Natural killer cell (primary cell): ENCODE results near the gene BMP4. TPM values are rescaled to one million over a fixed set of nuclear protein-coding genes. Genes with fewer than 3 reads are reported as not detected.

Source experiments
- ATAC-seq, 3 donors: fragments of 150-1000 bp in 2 of 3; fragments of 200-7000 bp in 1 of 3; cut with Tn5 transposase; 1 replicate in 1 of 3; 2 replicates in 2 of 3; pipeline ENCODE4 v1.10.0; 2021; ENCODE audit warnings: mild to moderate bottlenecking in 2 of 3, moderate library complexity in 2 of 3
- DNase-seq, 2 donors: peaks; one replicate each; pipeline versions ENCODE4 v3.0.0 to v3.0.0-alpha.2; 2013 to 2021; ENCODE audit warnings: mixed read lengths in 1 of 2
- H3K27ac ChIP-seq: one replicate; pipeline ENCODE4 v1.5.1; 2013; ENCODE audit warnings: mild to moderate bottlenecking, low read length
- H3K27me3 ChIP-seq: one replicate; pipeline ENCODE4 v1.6.1; 2013; ENCODE audit warnings: low read length; ENCODE audit not compliant: control insufficient read depth, insufficient read depth
- H3K36me3 ChIP-seq: one replicate; pipeline ENCODE4 v1.6.1; 2013; ENCODE audit warnings: low read length; ENCODE audit not compliant: control insufficient read depth, insufficient read depth
- H3K4me1 ChIP-seq: one replicate; pipeline ENCODE4 v1.6.1; 2013; ENCODE audit warnings: low read length; ENCODE audit not compliant: control insufficient read depth, insufficient read depth
- H3K4me3 ChIP-seq: one replicate; pipeline ENCODE4 v1.5.1; 2013; ENCODE audit warnings: low read length
- H3K9me3 ChIP-seq: one replicate; pipeline ENCODE4 v1.6.1; 2013; ENCODE audit warnings: low read length; ENCODE audit not compliant: control insufficient read depth, insufficient read depth
- H3K27ac Mint-ChIP-seq, 2 donors: one replicate each; pipeline ENCODE4 v1.8.0; 2022; ENCODE audit warnings: mild to moderate bottlenecking in 2 of 2, mixed read lengths in 2 of 2, moderate library complexity in 1 of 2
- H3K27me3 Mint-ChIP-seq, 2 donors: one replicate each; pipeline ENCODE4 v1.8.0; 2022; ENCODE audit warnings: low read depth in 2 of 2, mixed read lengths in 2 of 2
- H3K36me3 Mint-ChIP-seq: one replicate; pipeline ENCODE4 v1.8.0; 2022; ENCODE audit warnings: mixed read lengths
- H3K4me1 Mint-ChIP-seq, 2 donors: one replicate each; pipeline ENCODE4 v1.8.0; 2022; ENCODE audit warnings: mixed read lengths in 2 of 2
- H3K4me3 Mint-ChIP-seq: one replicate; pipeline ENCODE4 v1.8.0; 2022; ENCODE audit warnings: mild to moderate bottlenecking, moderate library complexity, mixed read lengths
- H3K9me3 Mint-ChIP-seq, 2 donors: one replicate each; pipeline ENCODE4 v1.8.0; 2022; ENCODE audit warnings: mixed read lengths in 2 of 2
- WGBS: methylation state at CpG from one replicate; pipeline ENCODE4 v1.1.7; 2013; ENCODE audit warnings: missing lambda C conversion rate; ENCODE audit not compliant: insufficient coverage; 5-methylcytosine and 5-hydroxymethylcytosine counted together
- intact Hi-C: fragments of 100-400 bp; cut with micrococcal nuclease; formaldehyde crosslinking; loops from one replicate; pipeline ENCODE4 v1.14.2; 2022
- total RNA-seq, 4 donors: library from RNA; stranded (reverse); fragments of 120-200 nt in 1 of 4; gene quantifications; one replicate each; pipeline versions ENCODE4 v1.2.3 to v1.2.4, GENCODE V29; 2013 to 2022
- TF ChIP-seq, protein P1 (sequence below): fragments of 200-600 bp; IDR thresholded peaks from one replicate; pipeline ENCODE4 v1.8.0; 2022; ENCODE audit warnings: antibody characterized with exemption

Gene BMP4
- total RNA-seq, 3 donors from 2014 or later (not counting 1 experiment from before 2014, with no cell fraction given): 0.45 TPM; not detected in 2

DNA sequence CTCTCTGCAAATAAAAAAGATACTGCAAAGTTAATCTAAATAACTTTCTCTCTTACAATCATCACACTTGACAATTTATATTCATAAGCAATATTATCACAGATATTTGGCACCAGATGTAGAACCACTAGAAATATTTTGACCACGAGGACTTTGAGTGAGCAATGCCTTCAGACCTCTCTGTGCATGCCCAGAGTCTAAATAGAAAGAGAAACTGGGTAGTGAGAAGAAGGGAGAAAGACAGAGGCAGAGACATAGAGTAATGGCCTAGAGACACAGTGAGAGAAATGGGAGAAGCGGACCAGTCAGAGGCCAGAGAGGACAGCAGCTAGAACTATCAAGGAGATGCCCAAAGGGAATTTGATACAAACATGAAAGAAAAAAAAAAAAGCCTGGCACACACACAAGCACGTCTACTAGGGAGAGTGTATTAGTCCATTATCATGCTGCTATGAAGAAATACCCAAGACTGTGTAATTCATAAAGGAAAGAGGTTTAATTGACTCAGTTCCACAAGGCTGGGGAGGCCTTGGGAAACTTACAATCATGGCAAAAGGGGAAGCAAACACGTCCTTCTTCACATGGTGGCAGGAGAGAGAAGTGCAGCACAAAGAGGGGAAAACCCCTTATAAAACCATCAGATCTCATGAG lies 41.1 kb downstream of the BMP4 start:
- Histone ChIP-seq H3K36me3 (no peaks in the 10 kb centered on the region), H3K27me3 (no peaks in the 10 kb centered on the region), H3K4me1 (no peaks in the 10 kb centered on the region), H3K4me3 (no peak overlapping the region), H3K27ac (no peak overlapping the region), H3K9me3 (no peaks in the 10 kb centered on the region)
- intact Hi-C loops: no loop called here
- Mint-ChIP-seq H3K36me3 (no peaks in the 10 kb centered on the region), H3K4me3 (no peak overlapping the region), H3K27me3 (peaks cover 0 to 6% of the 10 kb centered on the region in 2 donors), H3K4me1 (no peaks in the 10 kb centered on the region), H3K27ac (no peak overlapping the region), H3K9me3 (peaks cover 2 to 11% of the 10 kb centered on the region in 2 donors)
- DNase-seq: no peak
- TF ChIP-seq, protein P1, sequence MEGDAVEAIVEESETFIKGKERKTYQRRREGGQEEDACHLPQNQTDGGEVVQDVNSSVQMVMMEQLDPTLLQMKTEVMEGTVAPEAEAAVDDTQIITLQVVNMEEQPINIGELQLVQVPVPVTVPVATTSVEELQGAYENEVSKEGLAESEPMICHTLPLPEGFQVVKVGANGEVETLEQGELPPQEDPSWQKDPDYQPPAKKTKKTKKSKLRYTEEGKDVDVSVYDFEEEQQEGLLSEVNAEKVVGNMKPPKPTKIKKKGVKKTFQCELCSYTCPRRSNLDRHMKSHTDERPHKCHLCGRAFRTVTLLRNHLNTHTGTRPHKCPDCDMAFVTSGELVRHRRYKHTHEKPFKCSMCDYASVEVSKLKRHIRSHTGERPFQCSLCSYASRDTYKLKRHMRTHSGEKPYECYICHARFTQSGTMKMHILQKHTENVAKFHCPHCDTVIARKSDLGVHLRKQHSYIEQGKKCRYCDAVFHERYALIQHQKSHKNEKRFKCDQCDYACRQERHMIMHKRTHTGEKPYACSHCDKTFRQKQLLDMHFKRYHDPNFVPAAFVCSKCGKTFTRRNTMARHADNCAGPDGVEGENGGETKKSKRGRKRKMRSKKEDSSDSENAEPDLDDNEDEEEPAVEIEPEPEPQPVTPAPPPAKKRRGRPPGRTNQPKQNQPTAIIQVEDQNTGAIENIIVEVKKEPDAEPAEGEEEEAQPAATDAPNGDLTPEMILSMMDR: no peak
- ATAC-seq: no peak
- WGBS: 77% methylated on average over 4 of the region's 4 CpGs

GRCh38 chr14:53912021-53912420 lies 44.6 kb downstream of the BMP4 start:
- Mint-ChIP-seq H3K9me3 (peaks cover 2 to 6% of the 10 kb centered on the region in 2 donors), H3K27me3 (no peaks in the 10 kb centered on the region), H3K4me1 (no peaks in the 10 kb centered on the region), H3K27ac (no peak overlapping the region), H3K36me3 (no peaks in the 10 kb centered on the region), H3K4me3 (no peak overlapping the region)
- Histone ChIP-seq H3K4me3 (no peak overlapping the region), H3K36me3 (no peaks in the 10 kb centered on the region), H3K9me3 (no peaks in the 10 kb centered on the region), H3K4me1 (no peaks in the 10 kb centered on the region), H3K27ac (no peak overlapping the region), H3K27me3 (no peaks in the 10 kb centered on the region)
- TF ChIP-seq, protein P1: no peak
- intact Hi-C loops: no loop called here
- ATAC-seq (no peak), DNase-seq (no peak)
- 64% methylated on average over 1 of the region's 1 CpG for WGBS

DNA sequence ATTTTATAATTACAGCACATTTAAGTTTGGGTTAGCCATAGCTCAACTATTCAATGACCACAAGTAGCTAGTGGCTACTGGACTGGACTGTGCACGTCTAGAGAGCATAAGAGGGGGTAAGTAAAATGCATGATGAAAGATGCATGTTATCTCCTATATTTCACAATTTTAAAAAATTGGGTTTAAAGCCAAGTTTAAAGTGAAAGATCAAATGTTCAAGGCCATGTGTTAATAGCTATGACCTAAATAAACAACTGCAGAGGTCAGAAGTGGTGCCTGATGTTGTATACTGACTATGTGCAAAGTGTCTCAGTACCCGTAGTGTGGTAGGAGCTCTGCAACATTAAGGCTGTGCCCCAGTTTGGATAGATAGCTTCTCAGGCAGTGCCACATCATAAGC lies 48.2 kb downstream of the BMP4 start:
- 80% methylated on average over 2 of the region's 2 CpGs for WGBS

More for the DNA sequence above, 48.2 kb downstream of the BMP4 start:
- Mint-ChIP-seq H3K4me3 (no peak overlapping the region), H3K27ac (no peak overlapping the region), H3K27me3 (no peaks in the 10 kb centered on the region), H3K9me3 (peaks cover 6% of the 10 kb centered on the region in 2 donors), H3K4me1 (no peaks in the 10 kb centered on the region), H3K36me3 (no peaks in the 10 kb centered on the region)
- no peak for ATAC-seq
- TF ChIP-seq, protein P1: no peak
- intact Hi-C loops: no loop called here
- Histone ChIP-seq H3K27me3 (no peaks in the 10 kb centered on the region), H3K4me3 (no peak overlapping the region), H3K4me1 (no peaks in the 10 kb centered on the region), H3K27ac (no peak overlapping the region), H3K9me3 (no peaks in the 10 kb centered on the region), H3K36me3 (no peaks in the 10 kb centered on the region)
- no peak for DNase-seq
